HG03175 (cell line): Measurements from ENCODE around the gene FAM221B.
A peak's percentile ranks its signal among the peaks of the same experiment; 100 is the strongest.

Source experiments
- ATAC-seq: cut with Tn5 transposase; IDR thresholded peaks from one replicate; pipeline ENCODE4 v1.9.1; 2021; ENCODE audit warnings: mild to moderate bottlenecking, moderate library complexity; ENCODE audit not compliant: unreplicated experiment

FAM221B gene

GRCh38 chr9:35847792-35848572 is 19.4 kb upstream of the FAM221B start:
- peak; percentile 94 for ATAC-seq

DNA sequence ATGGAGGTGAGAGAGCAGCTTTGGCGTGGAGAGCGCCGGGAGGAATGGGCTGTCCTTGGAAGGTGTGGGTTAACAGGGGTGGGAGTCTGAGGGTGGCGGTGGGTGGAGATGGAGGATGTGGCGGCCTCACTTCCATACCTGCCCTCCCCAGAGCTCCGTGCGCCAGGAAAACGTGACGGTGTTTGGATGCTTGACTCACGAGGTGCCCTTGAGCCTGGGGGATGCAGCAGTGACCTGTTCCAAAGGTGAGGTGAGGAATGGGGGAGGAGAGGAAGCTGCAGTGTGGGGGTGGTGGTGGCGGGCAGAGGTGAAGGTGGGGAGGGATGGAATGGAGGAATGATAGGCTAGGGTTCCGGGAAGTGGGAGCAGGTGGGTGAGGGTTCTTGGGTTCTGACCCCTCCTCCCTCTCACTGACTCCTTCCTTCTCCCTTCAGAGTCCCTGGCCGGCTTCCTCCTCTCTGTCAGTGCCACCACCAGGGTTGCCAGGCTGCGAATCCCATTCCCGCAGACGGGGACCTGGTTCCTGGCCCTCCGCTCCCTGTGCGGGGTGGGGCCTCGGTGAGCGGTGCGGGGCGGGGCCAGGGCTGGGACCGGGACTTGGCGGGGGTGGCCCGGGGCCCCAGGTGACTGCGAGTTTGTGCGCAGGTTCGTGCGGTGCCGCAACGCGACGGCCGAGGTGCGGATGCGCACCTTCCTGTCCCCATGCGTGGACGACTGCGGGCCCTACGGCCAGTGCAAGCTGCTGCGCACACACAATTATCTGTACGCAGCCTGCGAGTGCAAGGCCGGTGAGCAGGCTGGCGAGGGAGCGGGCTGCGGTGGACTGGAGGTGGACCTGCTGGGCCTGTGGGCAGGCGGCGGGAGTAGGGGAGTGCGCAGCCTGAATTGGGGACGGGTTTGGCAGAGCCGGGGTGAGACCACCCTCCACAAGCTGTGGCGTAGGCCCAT is 17.6 kb upstream of the FAM221B start:
- no peak for ATAC-seq

DNA sequence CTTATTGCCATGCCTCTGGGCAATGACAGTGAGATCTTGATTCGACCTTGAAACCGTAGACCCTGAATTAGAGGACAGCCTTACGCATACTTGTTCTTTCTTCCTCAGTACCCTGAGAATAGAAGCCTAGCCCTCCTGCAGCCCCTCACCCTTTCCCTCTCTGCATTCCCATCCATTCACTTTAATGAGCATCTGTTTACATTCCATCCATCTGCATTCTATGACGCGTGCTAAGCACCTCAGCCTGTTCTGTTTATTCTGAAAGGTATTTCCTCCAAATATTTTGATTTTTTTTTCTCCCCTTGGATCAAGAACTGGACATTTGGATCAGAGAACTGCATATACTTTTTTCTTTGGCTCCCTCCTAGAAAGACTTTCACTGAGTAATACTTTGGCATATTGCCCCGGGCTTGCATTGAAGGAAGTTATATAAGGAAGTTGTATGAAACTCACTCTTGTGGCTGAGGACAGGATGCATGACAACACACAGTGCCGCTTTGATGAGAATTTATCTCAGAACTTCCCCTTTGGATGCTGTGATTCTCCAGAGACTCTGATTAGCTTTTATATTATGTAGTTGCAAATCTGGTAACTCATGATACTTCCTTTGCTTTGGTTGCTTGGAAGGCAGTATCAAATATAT is 16.2 kb upstream of the FAM221B start:
- no peak for ATAC-seq

- no peak for ATAC-seq
These were observed 14.3 kb upstream of the FAM221B start for GRCh38 chr9:35842795-35843194.

DNA sequence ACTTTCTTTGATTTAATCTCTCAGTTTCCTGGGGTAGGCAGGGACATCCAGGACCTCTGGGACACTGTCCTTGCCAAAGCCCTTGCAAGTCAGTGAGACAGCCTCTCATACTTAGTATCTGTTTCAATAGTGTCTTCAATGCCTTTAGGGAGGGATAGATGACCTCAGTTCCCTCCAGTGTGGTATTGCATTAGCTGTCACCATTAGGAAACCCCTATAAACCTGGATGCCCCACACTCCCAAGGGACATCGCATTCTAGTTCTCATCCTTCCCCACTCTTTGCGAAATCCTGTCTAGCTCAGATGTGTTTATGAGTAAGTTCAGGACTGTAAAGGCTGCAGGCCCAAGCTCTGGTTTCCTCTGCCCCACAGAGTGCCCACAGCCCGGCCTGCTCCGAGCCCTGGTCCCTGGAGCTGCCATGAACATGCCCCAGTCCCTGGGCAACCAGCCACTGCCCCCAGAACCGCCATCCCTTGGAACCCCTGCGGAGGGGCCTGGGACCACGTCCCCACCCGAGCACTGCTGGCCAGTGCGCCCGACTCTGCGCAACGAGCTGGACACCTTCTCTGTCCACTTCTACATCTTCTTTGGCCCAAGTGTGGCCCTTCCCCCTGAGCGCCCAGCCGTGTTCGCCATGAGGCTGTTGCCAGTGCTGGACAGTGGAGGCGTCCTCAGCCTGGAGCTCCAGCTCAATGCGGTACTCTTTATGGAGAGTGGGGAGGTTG is 13.7 kb upstream of the FAM221B start:
- ATAC-seq: no peak

GRCh38 chr9:35841645-35841900 is 13.0 kb upstream of the FAM221B start:
- ATAC-seq: no peak

GRCh38 chr9:35840881-35841644 is 12.5 kb upstream of the FAM221B start:
- ATAC-seq: no peak

GRCh38 chr9:35839926-35840325 is 11.4 kb upstream of the FAM221B start:
- no peak for ATAC-seq

- ATAC-seq: no peak
These were observed 8.1 kb upstream of the FAM221B start for GRCh38 chr9:35836595-35836994.

DNA sequence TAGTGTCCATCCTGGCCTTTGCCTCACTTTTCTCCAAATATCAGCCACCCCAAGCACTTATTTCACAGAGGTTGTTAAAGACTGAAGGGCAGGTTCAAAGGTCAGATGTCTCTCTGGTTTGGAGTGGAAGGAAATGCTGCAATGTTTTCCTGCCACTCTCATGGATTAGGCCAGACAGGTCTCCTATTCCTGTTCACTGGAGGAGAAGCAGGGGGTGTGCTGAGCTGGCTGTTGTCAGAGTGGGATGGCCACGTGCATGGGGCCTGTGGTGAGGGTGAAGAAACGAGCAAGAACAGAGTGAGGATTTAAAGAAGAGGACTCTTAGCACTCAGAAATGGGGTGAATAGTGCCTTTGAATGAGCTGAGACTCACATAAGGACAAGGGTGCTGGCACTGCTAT is 7.2 kb upstream of the FAM221B start:
- no peak for ATAC-seq

DNA sequence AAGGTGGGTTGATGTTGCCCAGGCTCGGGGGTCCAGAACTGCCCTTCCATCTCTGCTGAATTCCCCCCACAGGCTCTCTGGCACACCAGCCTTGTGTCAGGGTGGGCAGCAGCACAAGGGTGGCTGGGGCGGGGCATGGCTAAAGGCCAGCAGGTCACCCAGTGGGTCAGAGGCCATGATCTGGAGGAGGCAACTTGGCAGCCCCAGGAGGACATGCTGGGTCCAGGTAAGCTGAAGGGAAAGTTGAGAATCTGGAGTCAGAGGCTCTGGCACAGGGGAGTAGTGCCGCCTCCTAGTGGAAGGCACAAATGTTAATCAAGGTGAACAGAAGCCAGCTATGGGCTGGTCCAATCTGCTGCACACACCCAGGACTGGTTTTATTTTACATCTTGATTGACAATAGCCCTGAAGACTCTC is 6.7 kb upstream of the FAM221B start:
- no peak for ATAC-seq

DNA sequence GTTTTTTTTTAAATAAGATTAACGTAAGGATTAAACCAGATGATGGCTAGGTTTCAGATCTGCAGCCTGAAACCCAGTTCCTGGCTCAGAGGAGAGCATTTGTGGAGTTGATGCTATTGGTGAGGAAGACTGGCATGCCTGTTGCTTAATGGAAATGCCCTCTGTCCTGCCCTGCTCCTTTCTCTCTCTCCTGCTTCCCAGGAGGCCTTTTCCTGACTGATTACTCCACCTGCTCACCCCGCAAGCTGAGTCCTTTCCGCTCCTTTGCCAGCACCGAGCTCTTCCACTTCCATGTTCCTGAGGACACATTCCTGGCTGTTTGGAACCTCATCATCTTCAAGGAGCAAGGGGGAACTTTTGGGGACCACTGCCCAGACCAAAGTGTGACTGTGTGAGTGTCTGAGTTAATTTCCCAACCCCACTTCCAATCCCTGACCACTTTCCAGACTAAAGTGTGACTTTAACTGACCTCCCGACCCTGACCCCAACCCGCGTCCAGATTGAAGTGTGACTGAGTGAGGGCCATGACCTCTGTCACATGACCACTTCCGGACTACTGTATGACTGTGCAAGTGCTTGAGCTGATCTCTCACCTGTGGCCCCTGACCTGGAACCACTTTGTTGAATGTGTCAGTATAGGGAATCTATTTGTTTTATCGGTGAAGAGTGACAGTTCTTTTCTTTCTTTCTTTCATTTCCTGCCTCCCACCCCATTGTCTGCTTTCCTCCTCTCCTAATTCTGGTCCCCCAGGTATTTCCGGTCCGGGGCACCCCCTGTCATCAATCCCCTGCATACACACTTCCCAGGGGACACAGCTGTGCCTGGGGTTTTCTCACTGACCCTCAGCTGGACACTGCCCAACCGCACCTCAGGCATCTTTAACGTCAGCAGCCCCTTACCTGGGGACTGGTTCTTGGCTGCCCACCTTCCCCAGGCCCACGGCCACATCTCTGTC is 6.0 kb upstream of the FAM221B start:
- ATAC-seq: no peak

- ATAC-seq: no peak
These were observed 4.3 kb upstream of the FAM221B start for GRCh38 chr9:35832814-35833213.

GRCh38 chr9:35831040-35831439 is 2.5 kb upstream of the FAM221B start:
- no peak for ATAC-seq

DNA sequence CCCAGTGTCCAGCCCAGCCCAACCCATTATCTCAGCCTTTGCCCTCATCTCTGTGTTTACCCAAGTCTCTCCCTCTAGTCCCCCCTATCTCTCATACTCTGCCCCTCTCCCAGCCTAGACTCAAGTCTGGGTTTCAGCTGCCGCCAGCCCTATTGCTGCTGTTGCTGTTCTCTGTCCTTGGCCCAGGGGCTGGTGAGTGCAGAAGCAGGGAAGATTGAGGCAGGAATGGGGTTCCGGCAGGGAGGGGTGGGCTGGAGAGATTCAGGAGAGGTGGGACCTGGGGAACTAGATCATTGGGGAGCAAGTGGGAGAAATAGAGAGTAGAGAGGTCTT is 1.2 kb upstream of the FAM221B start:
- ATAC-seq: no peak

DNA sequence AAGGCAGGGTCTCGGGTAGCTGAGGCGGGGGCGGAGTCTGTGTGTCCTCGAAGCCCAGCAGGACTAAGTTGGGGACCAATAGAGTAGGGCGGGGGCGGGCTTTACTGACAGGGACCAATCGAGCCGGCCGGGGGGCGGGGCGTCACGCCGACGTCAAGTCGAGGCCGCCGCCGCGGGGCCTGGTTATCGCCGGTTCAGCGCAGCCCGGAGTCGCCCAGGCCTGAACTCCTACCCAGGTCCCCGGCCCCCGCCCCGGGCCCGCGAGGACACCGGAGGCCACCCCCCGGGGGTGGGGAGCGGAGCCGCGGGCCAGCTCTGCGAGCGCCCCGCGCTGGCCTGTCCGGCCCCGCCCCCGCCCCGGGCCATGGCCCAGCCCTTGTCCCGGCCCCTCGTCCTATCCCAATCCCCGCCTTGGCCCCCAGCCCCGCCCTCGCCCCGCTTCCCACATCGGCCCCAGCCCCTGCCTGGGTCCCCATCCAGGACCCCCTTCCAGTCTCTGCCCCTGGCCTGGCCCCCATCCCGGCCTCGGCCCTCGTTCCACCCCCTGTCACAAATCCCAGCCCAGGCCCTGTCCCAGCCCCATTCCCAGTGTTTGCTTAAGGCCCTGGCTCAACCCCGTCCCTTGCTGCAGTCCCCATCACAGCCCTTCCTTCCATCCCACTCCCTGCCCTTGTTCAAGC is 692 bp upstream of the FAM221B start, which contains the start of gene TMEM8B:
Gene TMEM8B (plus strand): TSS at position 145 of the 680 bp plus-strand sequence. CDS start 220 bp downstream, at position 365.
- ATAC-seq: peak; percentile 84

- no peak for ATAC-seq
These were observed 1.0 kb downstream of the FAM221B start for GRCh38 chr9:35827486-35827885.

DNA sequence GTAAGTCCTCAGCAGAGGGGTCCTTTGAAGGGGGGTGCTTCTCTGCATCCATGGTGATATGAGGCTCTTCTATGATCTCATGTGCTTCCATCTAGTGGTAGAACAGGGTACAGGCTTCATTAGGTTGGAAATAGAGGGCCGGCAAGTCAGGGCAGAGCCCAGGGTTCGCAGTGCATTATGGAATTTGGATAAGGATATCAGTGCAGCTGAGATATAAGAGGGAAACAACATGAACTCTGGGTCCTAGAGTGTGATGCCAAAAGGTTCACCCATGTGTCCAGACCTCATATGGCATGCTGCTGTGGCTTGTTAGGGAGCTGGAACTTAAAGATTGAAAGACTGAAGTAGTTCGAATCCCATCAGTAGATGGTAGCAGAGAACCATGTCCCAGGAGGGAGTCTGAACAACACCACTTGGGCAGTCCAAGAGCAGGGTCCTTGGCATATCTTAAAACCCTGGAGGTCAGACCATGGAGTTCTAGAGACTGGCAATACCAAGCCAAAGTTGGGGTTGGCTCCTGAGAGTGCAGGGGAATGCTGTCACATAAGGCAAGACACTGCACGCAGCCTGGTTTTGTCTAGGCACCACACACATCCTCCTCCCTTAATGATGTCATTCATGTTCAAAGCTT is 2.3 kb downstream of the FAM221B start:
- peak; percentile 59 for ATAC-seq
